HepG2 (cell line): Measurements from ENCODE around the gene CASP4. TPM values are rescaled to one million over a fixed set of nuclear protein-coding genes. Genes with fewer than 3 reads are reported as not detected.

Source experiments
- CHD2 ChIP-seq: IDR thresholded peaks from 2 replicates; pipeline ENCODE4 v1.6.1; 2011; ENCODE audit warnings: low read depth, low read length, improper control_type of control experiment
- CHD4 ChIP-seq: fragments of 200-600 bp; sonication (generic); IDR thresholded peaks from 2 replicates; pipeline ENCODE4 v1.7.0; 2017; ENCODE audit warnings: mild to moderate bottlenecking, low read length, borderline replicate concordance
- ELF1 ChIP-seq: sonication (generic); formaldehyde crosslinking; IDR thresholded peaks from 2 replicates; pipeline ENCODE4 v1.4.0; 2020; ENCODE audit warnings: missing genetic modification reagents
- FOXA3 ChIP-seq: IDR thresholded peaks from 2 replicates; pipeline ENCODE4 v1.6.1; 2016; ENCODE audit warnings: missing genetic modification reagents, missing compliant biosample characterization
- GABPA ChIP-seq, 2 experiments: IDR thresholded peaks; 2 replicates each; pipeline ENCODE4 v1.6.1; 2011 to 2016; ENCODE audit warnings: low read depth in 2 of 2, low read length in 1 of 2, missing biosample characterization in 1 of 2, missing genetic modification characterization in 1 of 2
- HOXA3 ChIP-seq: sonication (generic); formaldehyde crosslinking; IDR thresholded peaks from 2 replicates; pipeline ENCODE4 v1.5.0; 2020; ENCODE audit warnings: missing genetic modification reagents
- IRX3 ChIP-seq: sonication (generic); formaldehyde crosslinking; IDR thresholded peaks from 2 replicates; pipeline ENCODE4 v1.8.1; 2023; ENCODE audit warnings: mild to moderate bottlenecking, low read depth, missing genetic modification reagents, borderline replicate concordance
- PRMT3 ChIP-seq: sonication (generic); formaldehyde crosslinking; IDR thresholded peaks from 2 replicates; pipeline ENCODE4 v1.8.1; 2022; ENCODE audit warnings: low read depth, mild to moderate bottlenecking, moderate library complexity, missing genetic modification reagents, borderline replicate concordance
- SALL1 ChIP-seq: sonication (generic); formaldehyde crosslinking; IDR thresholded peaks from 2 replicates; pipeline ENCODE4 v1.8.0; 2022; ENCODE audit warnings: mild to moderate bottlenecking, missing genetic modification reagents
- YY1 ChIP-seq: IDR thresholded peaks from 2 replicates; pipeline ENCODE4 v1.6.1; 2011; ENCODE audit warnings: low read length, low read depth, moderate library complexity, mild to moderate bottlenecking; ENCODE audit not compliant: insufficient read depth, insufficient replicate concordance
- ZMYM4 ChIP-seq: sonication (generic); formaldehyde crosslinking; IDR thresholded peaks from 2 replicates; pipeline ENCODE4 v1.8.1; 2023; ENCODE audit warnings: mild to moderate bottlenecking, missing genetic modification reagents
- ZNF331 ChIP-seq: sonication (generic); formaldehyde crosslinking; IDR thresholded peaks from 2 replicates; pipeline ENCODE4 v1.4.0; 2020; ENCODE audit warnings: missing genetic modification reagents
- ZNF552 ChIP-seq: sonication (generic); formaldehyde crosslinking; IDR thresholded peaks from 2 replicates; pipeline ENCODE4 v1.9.0; 2022; ENCODE audit warnings: missing genetic modification reagents, mild to moderate bottlenecking, borderline replicate concordance
- ZXDC ChIP-seq: sonication (generic); formaldehyde crosslinking; IDR thresholded peaks from 2 replicates; pipeline ENCODE4 v1.5.0; 2020; ENCODE audit warnings: mild to moderate bottlenecking, missing genetic modification reagents
- polyA plus RNA-seq, 8 experiments: library from polyadenylated mRNA; depleted of rRNA in 3 of 8; stranded (reverse) in 7 of 8; unstranded in 1 of 8; fragments of >200 nt; fragmentation: Illumina TruSeq in 4 of 8; extraction: Trizol in 4 of 8; gene quantifications; 2 replicates each; pipeline versions ENCODE4 v1.2.1 to v1.2.3, GENCODE V29; 2011 to 2016; ENCODE audit warnings: low read depth in 4 of 8, missing spikeins in 1 of 8, mixed read lengths in 1 of 8; ENCODE audit not compliant: insufficient read depth in 1 of 8
- total RNA-seq, 5 experiments: library from RNA; depleted of rRNA; stranded (reverse); fragments of >200 nt; fragmentation: Illumina TruSeq; extraction: Trizol; gene quantifications; 2 replicates each; pipeline ENCODE4 v1.2.3, GENCODE V29; 2016; ENCODE audit warnings: low read depth in 1 of 5
- TF ChIP-seq, protein P1 (sequence below): sonication (generic); formaldehyde crosslinking; IDR thresholded peaks from 2 replicates; pipeline ENCODE4 v1.8.0; 2022; ENCODE audit warnings: missing genetic modification reagents, low read depth, mild to moderate bottlenecking, borderline replicate concordance
- TF ChIP-seq, protein P2 (sequence below), 2 experiments: fragments of 450-650 bp in 1 of 2; sonication (generic) in 1 of 2; formaldehyde crosslinking; IDR thresholded peaks; 2 replicates each; pipeline versions ENCODE4 v1.5.0 to v1.8.0; 2020 to 2022; ENCODE audit warnings: mild to moderate bottlenecking in 1 of 2, missing genetic modification reagents in 1 of 2

CASP4 gene
- total and polyA plus RNA-seq, 2 of the 13 experiments (the other 11 are each of a cell fraction or from before 2014, with no cell fraction given): 56.4 to 69.8 TPM

DNA sequence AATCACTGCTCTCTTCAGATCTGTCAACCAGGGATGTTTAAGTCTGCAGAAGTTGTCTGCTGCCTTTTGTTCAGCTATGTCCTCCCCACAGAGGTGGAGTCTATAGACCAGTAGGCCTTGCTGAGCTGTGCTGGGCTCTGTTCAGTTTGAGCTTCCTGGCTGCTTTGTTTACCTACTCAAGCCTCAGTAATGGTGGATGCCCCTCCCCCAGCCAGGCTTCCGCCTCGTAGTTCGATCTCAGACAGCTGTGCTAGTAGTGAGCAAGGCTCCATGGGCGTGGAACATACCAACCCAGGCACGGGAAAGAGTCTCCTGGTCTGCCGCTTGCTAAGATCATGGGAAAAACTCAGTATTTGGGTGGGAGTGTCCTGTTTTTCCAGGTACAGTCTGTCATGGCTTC, 42.5 kb downstream of the CASP4 start (continued):
- TF ChIP-seq YY1 (peak; percentile 65), SALL1 (peak; percentile 68), HOXA3 (CRISPR knock-in tag) (peak; percentile 33; the same call in 1 of the 2 replicates), ZMYM4 (CRISPR knock-in tag) (peak; percentile 52; the same call in 1 of the 2 replicates), ZXDC (CRISPR knock-in tag) (no peak), GABPA (IDR thresholded peaks at IDR 0.05; ENCODE audit: low read depth, low read length) (no peak), GABPA (CRISPR knock-in tag; IDR thresholded peaks at IDR 0.05; ENCODE audit: low read depth) (0 out of 2 replicates have a peak, but pooled peaks have one; percentile 41), CHD2 (no peak), PRMT3 (no peak), ELF1 (CRISPR knock-in tag) (no peak), ZNF552 (no peak), CHD4 (no peak), FOXA3 (CRISPR knock-in tag) (peak; percentile 54; the same call in 1 of the 2 replicates), ZNF331 (CRISPR knock-in tag) (no peak), IRX3 (CRISPR knock-in tag) (no peak)
- TF ChIP-seq, protein P1, sequence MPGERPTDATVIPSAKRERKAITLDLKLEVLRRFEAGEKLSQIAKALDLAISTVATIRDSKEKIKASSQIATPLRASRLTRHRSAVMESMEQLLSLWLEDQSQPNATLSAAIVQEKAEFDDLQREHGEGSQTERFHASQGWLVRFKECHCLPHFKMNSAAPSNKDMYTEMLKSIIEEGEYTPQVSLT (CRISPR knock-in tag): no peak
- TF ChIP-seq, protein P2, sequence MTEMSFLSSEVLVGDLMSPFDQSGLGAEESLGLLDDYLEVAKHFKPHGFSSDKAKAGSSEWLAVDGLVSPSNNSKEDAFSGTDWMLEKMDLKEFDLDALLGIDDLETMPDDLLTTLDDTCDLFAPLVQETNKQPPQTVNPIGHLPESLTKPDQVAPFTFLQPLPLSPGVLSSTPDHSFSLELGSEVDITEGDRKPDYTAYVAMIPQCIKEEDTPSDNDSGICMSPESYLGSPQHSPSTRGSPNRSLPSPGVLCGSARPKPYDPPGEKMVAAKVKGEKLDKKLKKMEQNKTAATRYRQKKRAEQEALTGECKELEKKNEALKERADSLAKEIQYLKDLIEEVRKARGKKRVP (CRISPR knock-in tag; IDR thresholded peaks at IDR 0.05): no peak
